Stimulated activated CD4-positive, alpha-beta T cell treated with anti-CD3 and anti-CD28 coated beads, Interleukin-1b, Interleukin-23, amount 100 ng/mL, for 24 hours (primary cell): Measurements from ENCODE around the gene DDX3X.
"Not testable (repeated sequence)": the region's sequence is repeated elsewhere in the genome, so short reads cannot be mapped to it uniquely, and the experiment has no call there.

Experiments
- DNase-seq, 4 experiments: peaks; one replicate each; pipeline ENCODE4 v3.0.0-alpha.2; 2020; ENCODE audit warnings: low read depth in 4 of 4, low spot score in 1 of 4

DDX3X gene

DNA sequence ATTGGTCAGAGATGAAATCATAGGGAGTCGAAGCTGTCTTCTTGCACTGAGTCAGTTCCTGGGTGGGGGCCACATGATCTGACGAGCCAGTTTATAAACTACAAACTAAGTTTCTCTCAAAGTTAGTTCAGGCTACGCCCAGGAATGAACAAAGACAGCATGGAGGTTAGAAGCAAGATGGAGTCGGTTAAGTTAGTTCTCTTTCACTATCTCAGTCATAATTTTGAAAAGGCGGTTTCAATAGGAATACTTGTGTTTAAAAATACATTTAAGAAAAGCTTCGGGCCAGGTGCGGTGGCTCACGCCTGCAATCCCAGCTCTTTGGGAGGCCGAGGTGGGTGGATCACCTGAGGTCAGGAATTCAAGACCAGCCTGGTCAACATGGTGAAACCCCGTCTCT lies 77.3 kb downstream of the DDX3X start:
- DNase-seq, result not testable (repeated sequence)

DNA sequence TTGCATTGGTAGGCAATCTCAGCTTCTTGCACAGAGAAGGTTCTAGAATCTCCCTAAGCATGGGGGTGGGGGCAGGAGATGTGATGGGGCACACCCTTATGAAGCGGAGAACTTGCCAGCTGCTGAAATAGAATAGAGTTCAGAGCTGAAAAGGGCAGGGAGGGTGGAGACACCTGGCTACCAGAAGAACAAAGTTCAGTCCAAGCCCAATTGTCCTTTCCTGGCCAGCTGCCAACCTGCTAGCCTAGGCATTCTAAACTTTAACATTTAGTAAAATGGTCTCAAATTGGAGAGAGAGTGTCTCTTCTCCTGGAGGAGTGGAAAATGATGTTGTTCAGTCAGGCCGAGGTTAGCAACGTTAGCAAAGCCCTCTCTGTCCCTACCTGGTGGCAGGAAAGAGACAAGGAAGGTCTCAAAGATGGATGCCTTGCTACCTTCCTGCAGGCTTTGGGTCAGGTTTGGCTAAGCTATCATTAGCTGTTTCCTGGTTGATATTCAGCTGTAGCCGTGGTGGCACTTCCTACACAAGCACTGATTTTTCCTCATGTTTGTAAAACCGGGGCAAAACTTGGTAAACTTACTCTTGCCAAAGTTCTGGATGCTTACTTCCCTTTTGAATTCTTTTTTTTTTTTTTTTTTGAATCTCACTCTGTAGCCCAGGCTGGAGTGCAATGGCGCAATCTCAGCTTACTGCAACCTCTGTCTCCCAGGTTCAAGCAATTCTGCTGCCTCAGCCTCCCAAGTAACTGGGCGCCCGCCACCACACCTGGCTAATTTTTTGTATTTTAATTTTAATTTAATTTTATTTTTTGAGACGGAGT lies 78.5 kb downstream of the DDX3X start:
- DNase-seq, result no peak
